ENCODE measurements around the gene CACNA1S.

CACNA1S gene

GRCh38 chr1:201112173-201112731 is at the start of gene CACNA1S:
TSS of gene CACNA1S (minus strand) at chr1:201112426. CDS start at chr1:201112339, 87 bp downstream.
- no peak for DNase-seq (ENCODE audit: low spot score)

GRCh38 chr1:201157949-201158348 is 45.7 kb upstream of the CACNA1S start:
- DNase-seq (ENCODE audit: low spot score) = no peak

- DNase-seq (ENCODE audit: low spot score) = no peak
These were observed 44.6 kb upstream of the CACNA1S start for GRCh38 chr1:201156819-201157218.

GRCh38 chr1:201156346-201156745 is 44.1 kb upstream of the CACNA1S start:
- DNase-seq (ENCODE audit: low spot score) = no peak

GRCh38 chr1:201155354-201155753 is 43.1 kb upstream of the CACNA1S start:
- no peak for DNase-seq (ENCODE audit: low spot score)

- peak; percentile 97 for DNase-seq (ENCODE audit: low spot score)
These were observed 42.4 kb upstream of the CACNA1S start, which contains the start of gene TMEM9 for GRCh38 chr1:201154389-201155165. TSS of gene TMEM9 (minus strand) at chr1:201154474. CDS start at chr1:201153923, 551 bp downstream.

- DNase-seq (ENCODE audit: low spot score) = no peak
These were observed 41.5 kb upstream of the CACNA1S start for GRCh38 chr1:201153474-201154388.

- DNase-seq (ENCODE audit: low spot score) = peak; percentile 34
These were observed 37.2 kb upstream of the CACNA1S start for GRCh38 chr1:201149400-201149799.

- no peak for DNase-seq (ENCODE audit: low spot score)
These were observed 35.3 kb upstream of the CACNA1S start for GRCh38 chr1:201147396-201148015.

GRCh38 chr1:201146626-201147390 is 34.6 kb upstream of the CACNA1S start:
- DNase-seq (ENCODE audit: low spot score) = no peak

- DNase-seq (ENCODE audit: low spot score) = no peak
These were observed 33.6 kb upstream of the CACNA1S start for GRCh38 chr1:201145816-201146215.

GRCh38 chr1:201145132-201145531 is 32.9 kb upstream of the CACNA1S start:
- no peak for DNase-seq (ENCODE audit: low spot score)

GRCh38 chr1:201144701-201145100 is 32.5 kb upstream of the CACNA1S start:
- DNase-seq (ENCODE audit: low spot score) = no peak

GRCh38 chr1:201143726-201144635 is 31.8 kb upstream of the CACNA1S start:
- no peak for DNase-seq (ENCODE audit: low spot score)

- DNase-seq (ENCODE audit: low spot score) = no peak
These were observed 30.9 kb upstream of the CACNA1S start for GRCh38 chr1:201142849-201143725.

GRCh38 chr1:201142011-201142848 is 30.0 kb upstream of the CACNA1S start:
- DNase-seq (ENCODE audit: low spot score) = no peak

GRCh38 chr1:201141418-201141817 is 29.2 kb upstream of the CACNA1S start:
- no peak for DNase-seq (ENCODE audit: low spot score)

- DNase-seq (ENCODE audit: low spot score) = no peak
These were observed 28.7 kb upstream of the CACNA1S start for GRCh38 chr1:201140941-201141260.
